GM13977 (cell line): ENCODE results near the gene ONECUT1.

Experiments used
- DNase-seq: peaks from one replicate; pipeline ENCODE4 v3.0.0; 2012; ENCODE audit warnings: low spot score
- in situ Hi-C: fragments of 300-500 bp; cut with MboI; formaldehyde crosslinking; loops from one replicate; pipeline ENCODE4 v1.12.0; 2022; ENCODE audit warnings: low sequenced_read_pairs, low pct_unique_long_range_greater_than_20kb, mixed read lengths, inconsistent platforms; ENCODE audit not compliant: unreplicated experiment
- TF ChIP-seq, protein P1 (sequence below): IDR thresholded peaks from 2 replicates; pipeline ENCODE4 v1.5.1; 2012; ENCODE audit warnings: mild to moderate bottlenecking, control low read depth; ENCODE audit not compliant: insufficient read depth; ENCODE audit errors: extremely low read depth, missing control alignments

ONECUT1 gene

DNA sequence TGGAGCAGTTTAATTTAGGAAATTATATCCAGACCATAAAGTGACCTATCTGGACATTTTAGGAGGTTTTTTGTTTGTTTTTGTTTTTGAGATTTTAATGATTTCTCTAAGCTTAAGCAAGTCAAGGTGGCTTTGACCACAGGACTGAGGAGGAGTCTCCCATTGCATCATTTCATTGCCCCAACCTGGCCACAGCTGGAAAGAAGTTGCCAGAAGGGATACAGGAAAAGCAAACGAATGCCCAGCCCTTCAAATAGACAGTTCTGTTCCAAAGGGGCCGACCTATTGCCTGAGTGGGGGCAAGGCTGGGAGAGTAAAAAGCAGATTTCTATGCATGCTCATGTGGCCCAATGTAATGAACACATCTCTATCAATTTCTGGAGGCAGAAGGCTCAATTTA, 12.0 kb upstream of the ONECUT1 start:
- DNase-seq: no peak
- in situ Hi-C loops: loop anchor here (25.0 kb wide), 1 partner anchor 410 kb away; no protein-coding TSS in a partner anchor
- TF ChIP-seq, protein P1, sequence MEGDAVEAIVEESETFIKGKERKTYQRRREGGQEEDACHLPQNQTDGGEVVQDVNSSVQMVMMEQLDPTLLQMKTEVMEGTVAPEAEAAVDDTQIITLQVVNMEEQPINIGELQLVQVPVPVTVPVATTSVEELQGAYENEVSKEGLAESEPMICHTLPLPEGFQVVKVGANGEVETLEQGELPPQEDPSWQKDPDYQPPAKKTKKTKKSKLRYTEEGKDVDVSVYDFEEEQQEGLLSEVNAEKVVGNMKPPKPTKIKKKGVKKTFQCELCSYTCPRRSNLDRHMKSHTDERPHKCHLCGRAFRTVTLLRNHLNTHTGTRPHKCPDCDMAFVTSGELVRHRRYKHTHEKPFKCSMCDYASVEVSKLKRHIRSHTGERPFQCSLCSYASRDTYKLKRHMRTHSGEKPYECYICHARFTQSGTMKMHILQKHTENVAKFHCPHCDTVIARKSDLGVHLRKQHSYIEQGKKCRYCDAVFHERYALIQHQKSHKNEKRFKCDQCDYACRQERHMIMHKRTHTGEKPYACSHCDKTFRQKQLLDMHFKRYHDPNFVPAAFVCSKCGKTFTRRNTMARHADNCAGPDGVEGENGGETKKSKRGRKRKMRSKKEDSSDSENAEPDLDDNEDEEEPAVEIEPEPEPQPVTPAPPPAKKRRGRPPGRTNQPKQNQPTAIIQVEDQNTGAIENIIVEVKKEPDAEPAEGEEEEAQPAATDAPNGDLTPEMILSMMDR: no peak

- in situ Hi-C loops: loop anchor here (25.0 kb wide), 1 partner anchor 411 kb away; no protein-coding TSS in a partner anchor
- DNase-seq: peak; percentile 12
- TF ChIP-seq, protein P1: no peak
Measured at GRCh38 chr15:52801748-52802085, 11.6 kb upstream of the ONECUT1 start.

DNA sequence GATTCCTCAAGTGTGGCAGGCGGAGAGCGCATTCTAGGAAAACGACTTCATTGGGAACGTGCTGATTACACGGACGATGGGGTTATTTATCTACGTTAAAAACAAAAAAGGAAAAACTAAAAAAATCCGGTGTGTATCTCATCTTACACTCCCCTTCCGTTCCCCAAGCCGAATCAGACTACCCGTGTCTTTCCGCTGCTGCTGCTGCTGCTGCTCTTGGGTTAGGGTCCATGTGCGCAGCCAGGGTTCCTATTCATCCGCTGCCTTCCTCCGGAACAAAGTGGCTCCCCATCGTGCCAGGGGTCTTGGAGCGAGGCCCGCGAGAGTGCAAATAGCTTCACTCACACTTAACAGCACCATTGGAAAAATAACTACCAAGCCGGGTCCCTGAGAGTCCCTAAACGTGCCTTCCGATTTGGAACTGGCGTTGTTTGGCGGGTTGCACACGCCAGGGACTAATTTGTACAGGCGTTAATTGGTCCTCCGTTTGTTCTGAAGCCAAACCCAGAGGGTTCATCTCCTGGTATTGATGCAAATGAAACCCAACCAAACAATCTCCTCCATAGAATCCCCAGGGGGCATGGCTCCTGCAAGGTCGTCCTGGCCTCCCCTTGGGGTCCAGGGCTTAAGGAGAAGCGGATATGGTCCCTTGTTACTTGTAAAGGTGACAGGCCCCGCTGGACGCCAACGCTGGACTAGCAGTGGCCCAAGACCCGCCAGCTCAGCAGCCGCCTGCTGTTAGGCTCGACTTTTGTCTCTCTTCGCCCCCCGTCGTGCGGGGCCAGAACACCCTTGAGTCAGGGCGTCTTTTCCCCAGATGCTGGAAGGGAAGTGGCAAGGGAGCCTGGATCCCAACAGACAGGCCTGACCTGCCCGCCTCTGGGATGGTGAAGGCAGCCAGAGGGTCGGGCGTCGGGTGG, 11.0 kb upstream of the ONECUT1 start:
- TF ChIP-seq, protein P1: no peak
- DNase-seq: no peak
- in situ Hi-C loops: loop anchor here (25.0 kb wide), 1 partner anchor 411 kb away; no protein-coding TSS in a partner anchor

DNA sequence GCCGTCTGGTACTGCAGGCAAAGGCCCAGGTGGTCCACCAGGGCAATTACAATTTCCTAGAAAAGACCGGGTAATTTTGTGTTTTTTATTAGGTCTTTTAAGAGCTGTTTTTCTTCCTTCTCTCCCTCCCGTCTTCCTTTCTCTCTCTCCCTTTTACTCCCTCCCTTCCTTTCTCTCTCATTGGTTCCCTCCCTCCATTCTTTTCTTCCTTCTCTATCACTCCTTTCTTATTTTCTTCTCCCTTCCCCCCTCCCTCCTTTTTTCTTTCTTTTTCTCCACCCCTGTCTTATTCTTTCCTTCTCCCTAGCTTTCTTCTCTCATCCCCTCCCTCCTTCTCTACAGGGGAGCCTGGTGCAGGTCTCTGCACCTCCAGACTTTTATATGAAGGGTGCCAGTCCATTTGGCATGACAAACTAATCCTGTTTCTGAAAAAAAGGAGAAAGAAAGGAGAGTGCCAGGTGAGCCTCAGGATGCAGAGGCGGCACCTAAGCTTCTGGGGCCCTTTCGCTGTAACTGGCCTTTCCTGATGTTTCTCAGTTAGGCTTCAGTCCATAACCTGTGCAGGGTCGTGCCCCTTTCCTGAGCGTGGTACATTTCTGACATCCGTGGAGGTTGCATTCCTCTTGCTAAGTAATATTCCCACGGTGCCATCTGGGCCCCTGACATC, 9.1 kb upstream of the ONECUT1 start:
- TF ChIP-seq, protein P1: no peak

DNA sequence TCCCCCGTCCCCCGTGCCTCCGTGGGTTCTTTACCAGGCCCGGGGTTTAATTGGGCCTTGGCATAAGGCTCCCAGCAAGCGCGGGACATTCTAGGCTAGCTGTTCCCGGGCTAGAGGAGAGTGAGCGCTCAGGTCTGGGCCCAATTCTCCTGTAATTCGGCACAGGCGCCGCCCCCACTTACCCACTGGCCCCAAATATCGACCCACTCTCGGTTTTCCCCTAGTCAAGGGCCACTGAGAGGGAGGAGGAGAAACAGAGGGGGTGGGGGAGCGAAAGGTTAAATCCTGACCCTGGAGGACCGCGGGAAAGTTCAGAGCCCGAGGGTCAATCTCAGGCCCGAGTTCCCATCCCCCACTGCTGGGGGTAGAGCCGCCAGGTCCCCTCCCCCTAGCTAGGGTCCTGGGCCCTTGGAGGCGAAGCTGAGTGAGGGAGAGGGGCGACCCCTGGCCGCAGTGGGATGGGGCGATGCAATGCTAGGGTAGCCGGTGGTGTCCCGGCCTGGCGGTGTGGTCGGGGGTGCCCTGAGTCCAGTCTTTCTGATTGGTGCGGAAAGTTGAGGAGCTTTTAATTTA, 8.5 kb upstream of the ONECUT1 start:
- in situ Hi-C loops: no loop called here
- TF ChIP-seq, protein P1: no peak
- DNase-seq: peak; percentile 17

More for the DNA sequence above, 9.1 kb upstream of the ONECUT1 start:
- DNase-seq: peak; percentile 7
- in situ Hi-C loops: no loop called here
